ENCODE measurements around the gene SRSF10. TPM values are rescaled to one million over a fixed set of nuclear protein-coding genes. Genes with fewer than 3 reads are reported as not detected.
A peak's percentile ranks its signal among the peaks of the same experiment; 100 is the strongest.
"Not testable (repeated sequence)": the region's sequence is repeated elsewhere in the genome, so short reads cannot be mapped to it uniquely, and the experiment has no call there.

The SRSF10 gene
- total RNA-seq, 2 experiments from 2014 or later, result 213 to 225 TPM

- H3K27me3 Mint-ChIP-seq; POLR2A ChIA-PET; ATAC-seq; intact Hi-C loops (cut with DNase I, micrococcal nuclease); CTCF ChIA-PET; H3K27ac Mint-ChIP-seq; H3K36me3 Mint-ChIP-seq (ENCODE audit: low read depth); H3K4me1 Mint-ChIP-seq; H3K9me3 Mint-ChIP-seq (ENCODE audit: low read depth); DNase-seq; H3K4me3 Mint-ChIP-seq: not testable (repeated sequence)
Measured at GRCh38 chr1:23992011-23992410, 11.9 kb upstream of the SRSF10 start.

- Mint-ChIP-seq H3K36me3 (ENCODE audit: low read depth) (no peaks in the 10 kb centered on the region), H3K4me3 (no peak overlapping the region), H3K4me1 (peaks cover 4% of the 10 kb centered on the region), H3K27me3 (no peaks in the 10 kb centered on the region), H3K9me3 (ENCODE audit: low read depth) (no peaks in the 10 kb centered on the region), H3K27ac (peak overlapping the region; percentile 13)
- ChIA-PET CTCF (interaction anchor here (0.7 to 1.3 kb wide), 3 partner anchors 12 to 28 kb away, joined by 3 to 5 read pairs (median 4); no protein-coding TSS in a partner anchor), POLR2A (interaction anchor here (0.5 kb wide), 1 partner anchor 13 kb away, joined by 5 read pairs; no protein-coding TSS in a partner anchor)
- intact Hi-C loops (cut with DNase I, micrococcal nuclease), result no loop called here
- DNase-seq (no peak), ATAC-seq (no peak)
Measured at GRCh38 chr1:23989263-23989662, 9.1 kb upstream of the SRSF10 start.

GRCh38 chr1:23987038-23987437 is 6.9 kb upstream of the SRSF10 start:
- intact Hi-C loops (cut with DNase I, micrococcal nuclease); DNase-seq; H3K9me3 Mint-ChIP-seq (ENCODE audit: low read depth); H3K27ac Mint-ChIP-seq; H3K4me1 Mint-ChIP-seq; CTCF ChIA-PET; H3K36me3 Mint-ChIP-seq (ENCODE audit: low read depth); ATAC-seq; H3K27me3 Mint-ChIP-seq; H3K4me3 Mint-ChIP-seq: not testable (repeated sequence)
- POLR2A ChIA-PET, result interaction anchor here (0.6 kb wide), 1 partner anchor 14 kb away, joined by 3 read pairs; no protein-coding TSS in a partner anchor

- Mint-ChIP-seq H3K27me3 (no peaks in the 10 kb centered on the region), H3K36me3 (ENCODE audit: low read depth) (peaks cover 1% of the 10 kb centered on the region), H3K9me3 (ENCODE audit: low read depth) (no peaks in the 10 kb centered on the region), H3K4me3 (no peak overlapping the region), H3K27ac (no peak overlapping the region), H3K4me1 (peaks cover 16% of the 10 kb centered on the region)
- ATAC-seq (no peak), DNase-seq (no peak)
- ChIA-PET CTCF (no interaction called here), POLR2A (interaction anchor here (0.7 kb wide), 1 partner anchor 961 kb away, joined by 8 read pairs; no protein-coding TSS in a partner anchor)
- intact Hi-C loops (cut with DNase I, micrococcal nuclease), result no loop called here
Measured at GRCh38 chr1:23984417-23985186, 4.5 kb upstream of the SRSF10 start.

GRCh38 chr1:23980728-23981070 is 572 bp upstream of the SRSF10 start:
- Mint-ChIP-seq H3K27ac (peak overlapping the region; percentile 100), H3K9me3 (ENCODE audit: low read depth) (no peaks in the 10 kb centered on the region), H3K4me1 (peaks cover 35% of the 10 kb centered on the region), H3K27me3 (no peaks in the 10 kb centered on the region), H3K36me3 (ENCODE audit: low read depth) (peaks cover 38% of the 10 kb centered on the region), H3K4me3 (peak overlapping the region; percentile 97)
- CTCF ChIA-PET, result interaction anchor here (0.6 to 1.1 kb wide), 2 partner anchors 31 to 171 kb away, joined by 3 to 6 read pairs; no protein-coding TSS in a partner anchor
- ATAC-seq, result peak; percentile 62
- peak; percentile 76 for DNase-seq
- POLR2A ChIA-PET, result interaction anchor here (0.6 to 1.8 kb wide), 4 partner anchors 13 to 79 kb away, joined by 3 to 16 read pairs (median 6); partner anchors contain the start of gene PNRC2
- intact Hi-C loops (cut with DNase I, micrococcal nuclease), result loop anchor here (1.0 to 2.0 kb wide), 11 partner anchors 21 to 1266 kb away; partner anchors contain the start of genes HMGCL (in 2 of the 2), PNRC2 (in 2 of the 2), FUCA1 (in 1 of the 2) and GALE (in 1 of the 2)

- CTCF ChIA-PET, result interaction anchor here (0.7 to 1.6 kb wide), 2 partner anchors 15 to 236 kb away, joined by 3 to 5 read pairs; partner anchors contain the start of gene ELOA
- DNase-seq (no peak), ATAC-seq (no peak)
- no peaks in the 10 kb centered on the region for H3K27me3 Mint-ChIP-seq
- intact Hi-C loops (cut with DNase I, micrococcal nuclease), result loop anchor here in 1 of 2 experiments (10.0 kb wide), 1 partner anchor 665 kb away; the partner anchor contains the start of gene SRRM1
- peak overlapping the region; percentile 100 for H3K27ac Mint-ChIP-seq
- POLR2A ChIA-PET, result interaction anchor here (0.6 to 1.8 kb wide), 3 partner anchors 12 to 170 kb away, joined by 3 to 16 read pairs (median 6); partner anchors contain the start of gene PNRC2
- peaks cover 48% of the 10 kb centered on the region for H3K36me3 Mint-ChIP-seq (ENCODE audit: low read depth)
- H3K4me1 Mint-ChIP-seq, result peaks cover 45% of the 10 kb centered on the region
- peak overlapping the region; percentile 97 for H3K4me3 Mint-ChIP-seq
- no peaks in the 10 kb centered on the region for H3K9me3 Mint-ChIP-seq (ENCODE audit: low read depth)
Measured at GRCh38 chr1:23979387-23979880, 693 bp downstream of the SRSF10 start.

GRCh38 chr1:23978805-23979204 is 1.3 kb downstream of the SRSF10 start:
- ATAC-seq, result no peak
- POLR2A ChIA-PET, result interaction anchor here (1.8 kb wide), 1 partner anchor 11 kb away, joined by 6 read pairs; no protein-coding TSS in a partner anchor
- CTCF ChIA-PET, result interaction anchor here (0.7 to 1.6 kb wide), 2 partner anchors 15 to 235 kb away, joined by 3 to 5 read pairs; partner anchors contain the start of gene ELOA
- no peaks in the 10 kb centered on the region for H3K27me3 Mint-ChIP-seq
- H3K36me3 Mint-ChIP-seq (ENCODE audit: low read depth), result peaks cover 54% of the 10 kb centered on the region
- peak overlapping the region; percentile 100 for H3K27ac Mint-ChIP-seq
- intact Hi-C loops (cut with DNase I, micrococcal nuclease), result loop anchor here in 1 of 2 experiments (10.0 kb wide), 1 partner anchor 666 kb away; the partner anchor contains the start of gene SRRM1
- DNase-seq, result no peak
- H3K4me3 Mint-ChIP-seq, result peak overlapping the region; percentile 97
- peaks cover 49% of the 10 kb centered on the region for H3K4me1 Mint-ChIP-seq
- no peaks in the 10 kb centered on the region for H3K9me3 Mint-ChIP-seq (ENCODE audit: low read depth)

- no peak for DNase-seq
- no peaks in the 10 kb centered on the region for H3K9me3 Mint-ChIP-seq (ENCODE audit: low read depth)
- H3K36me3 Mint-ChIP-seq (ENCODE audit: low read depth), result peaks cover 60% of the 10 kb centered on the region
- ChIA-PET POLR2A (interaction anchor here (2.8 kb wide), 2 partner anchors 13 to 18 kb away, joined by 14 to 20 read pairs; partner anchors contain the start of gene PNRC2), CTCF (interaction anchor here (1.2 kb wide), 1 partner anchor 11 kb away, joined by 3 read pairs; no protein-coding TSS in a partner anchor)
- H3K4me3 Mint-ChIP-seq, result peak overlapping the region; percentile 97
- peak overlapping the region; percentile 100 for H3K27ac Mint-ChIP-seq
- peaks cover 49% of the 10 kb centered on the region for H3K4me1 Mint-ChIP-seq
- intact Hi-C loops (cut with DNase I, micrococcal nuclease), result loop anchor here in 1 of 2 experiments (10.0 kb wide), 1 partner anchor 667 kb away; the partner anchor contains the start of gene SRRM1
- no peak for ATAC-seq
- no peaks in the 10 kb centered on the region for H3K27me3 Mint-ChIP-seq
Measured at GRCh38 chr1:23977854-23978191, 2.3 kb downstream of the SRSF10 start.

GRCh38 chr1:23977187-23977853 is 2.8 kb downstream of the SRSF10 start:
- ChIA-PET POLR2A (interaction anchor here (2.8 kb wide), 2 partner anchors 12 to 17 kb away, joined by 14 to 20 read pairs; partner anchors contain the start of gene PNRC2), CTCF (interaction anchor here (1.2 to 2.0 kb wide), 2 partner anchors 12 to 13 kb away, joined by 3 to 10 read pairs; no protein-coding TSS in a partner anchor)
- DNase-seq, result no peak
- no peak for ATAC-seq
- peak overlapping the region; percentile 100 for H3K27ac Mint-ChIP-seq
- intact Hi-C loops (cut with DNase I, micrococcal nuclease), result loop anchor here in 1 of 2 experiments (10.0 kb wide), 1 partner anchor 667 kb away; the partner anchor contains the start of gene SRRM1
- peaks cover 65% of the 10 kb centered on the region for H3K36me3 Mint-ChIP-seq (ENCODE audit: low read depth)
- no peaks in the 10 kb centered on the region for H3K9me3 Mint-ChIP-seq (ENCODE audit: low read depth)
- peak overlapping the region; percentile 97 for H3K4me3 Mint-ChIP-seq
- H3K27me3 Mint-ChIP-seq, result no peaks in the 10 kb centered on the region
- H3K4me1 Mint-ChIP-seq, result peaks cover 51% of the 10 kb centered on the region

- ChIA-PET POLR2A (interaction anchor here (0.9 to 1.8 kb wide), 3 partner anchors 8 to 12 kb away, joined by 3 to 6 read pairs (median 6); partner anchors contain the start of gene SRSF10), CTCF (interaction anchor here (0.7 kb wide), 1 partner anchor 178 kb away, joined by 3 read pairs; no protein-coding TSS in a partner anchor)
- Mint-ChIP-seq H3K4me1 (peaks cover 62% of the 10 kb centered on the region), H3K9me3 (ENCODE audit: low read depth) (no peaks in the 10 kb centered on the region), H3K4me3 (no peak overlapping the region), H3K27ac (peak overlapping the region; percentile 70), H3K27me3 (no peaks in the 10 kb centered on the region), H3K36me3 (ENCODE audit: low read depth) (peaks cover 68% of the 10 kb centered on the region)
- no peak for DNase-seq
- intact Hi-C loops (cut with DNase I, micrococcal nuclease), result loop anchor here in 1 of 2 experiments (10.0 kb wide), 1 partner anchor 273 kb away; the partner anchor contains the start of gene RPL11
- ATAC-seq, result no peak
Measured at GRCh38 chr1:23967871-23968270, 12.3 kb downstream of the SRSF10 start.

Data from activated CD4-positive, alpha-beta T cell treated with anti-CD3 and anti-CD28 coated beads for 36 hours (primary cell).